HepG2 (cell line): ENCODE data around the gene HLCS. TPM values are rescaled to one million over a fixed set of nuclear protein-coding genes. Genes with fewer than 3 reads are reported as not detected.

Experiments used
- GATAD2A ChIP-seq: IDR thresholded peaks from 2 replicates; pipeline ENCODE4 v1.6.1; 2016
- SMC3 ChIP-seq: IDR thresholded peaks from 2 replicates; pipeline ENCODE4 v1.6.1; 2011; ENCODE audit warnings: low read length, improper control_type of control experiment
- SRY ChIP-seq: sonication (generic); formaldehyde crosslinking; IDR thresholded peaks from 2 replicates; pipeline ENCODE4 v1.8.0; 2022; ENCODE audit warnings: mild to moderate bottlenecking, missing genetic modification reagents
- TEAD2 ChIP-seq: sonication (generic); formaldehyde crosslinking; IDR thresholded peaks from 2 replicates; pipeline ENCODE4 v1.9.0; 2021; ENCODE audit warnings: missing genetic modification reagents
- YY1 ChIP-seq: IDR thresholded peaks from 2 replicates; pipeline ENCODE4 v1.6.1; 2011; ENCODE audit warnings: low read length, low read depth, moderate library complexity, mild to moderate bottlenecking; ENCODE audit not compliant: insufficient read depth, insufficient replicate concordance
- ZNF484 ChIP-seq: sonication (generic); formaldehyde crosslinking; IDR thresholded peaks from 2 replicates; pipeline ENCODE4 v1.5.1; 2020; ENCODE audit warnings: mild to moderate bottlenecking, low read depth, missing genetic modification reagents, borderline replicate concordance
- ZNF607 ChIP-seq: sonication (generic); formaldehyde crosslinking; IDR thresholded peaks from 2 replicates; pipeline ENCODE4 v1.5.1; 2020; ENCODE audit warnings: missing genetic modification reagents, mild to moderate bottlenecking, borderline replicate concordance
- ZSCAN25 ChIP-seq: sonication (generic); formaldehyde crosslinking; IDR thresholded peaks from 2 replicates; pipeline ENCODE4 v1.8.0; 2022; ENCODE audit warnings: mild to moderate bottlenecking, missing genetic modification reagents
- polyA plus RNA-seq, 8 experiments: library from polyadenylated mRNA; depleted of rRNA in 3 of 8; stranded (reverse) in 7 of 8; unstranded in 1 of 8; fragments of >200 nt; fragmentation: Illumina TruSeq in 4 of 8; extraction: Trizol in 4 of 8; gene quantifications; 2 replicates each; pipeline versions ENCODE4 v1.2.1 to v1.2.3, GENCODE V29; 2011 to 2016; ENCODE audit warnings: low read depth in 4 of 8, missing spikeins in 1 of 8, mixed read lengths in 1 of 8; ENCODE audit not compliant: insufficient read depth in 1 of 8
- total RNA-seq, 5 experiments: library from RNA; depleted of rRNA; stranded (reverse); fragments of >200 nt; fragmentation: Illumina TruSeq; extraction: Trizol; gene quantifications; 2 replicates each; pipeline ENCODE4 v1.2.3, GENCODE V29; 2016; ENCODE audit warnings: low read depth in 1 of 5
- TF ChIP-seq, protein P1 (sequence below): sonication (generic); formaldehyde crosslinking; conservative IDR thresholded peaks from 2 replicates; pipeline ENCODE4 v1.8.0; 2022; ENCODE audit warnings: low read depth, missing genetic modification reagents
- TF ChIP-seq, protein P2 (sequence below): sonication (generic); formaldehyde crosslinking; IDR thresholded peaks from 2 replicates; pipeline ENCODE4 v1.4.0; 2020; ENCODE audit warnings: mild to moderate bottlenecking, missing genetic modification reagents
- TF ChIP-seq, protein P3 (sequence below): sonication (generic); formaldehyde crosslinking; IDR thresholded peaks from 2 replicates; pipeline ENCODE4 v1.5.1; 2020; ENCODE audit warnings: missing genetic modification reagents, mild to moderate bottlenecking, borderline replicate concordance
- TF ChIP-seq, protein P4 (sequence below): sonication (generic); formaldehyde crosslinking; conservative IDR thresholded peaks from 2 replicates; pipeline ENCODE4 v1.4.0; 2020; ENCODE audit warnings: mild to moderate bottlenecking, missing genetic modification reagents, moderate library complexity
- TF ChIP-seq, protein P5 (sequence below): sonication (generic); formaldehyde crosslinking; conservative IDR thresholded peaks from 2 replicates; pipeline ENCODE4 v1.8.0; 2022; ENCODE audit warnings: mild to moderate bottlenecking, moderate library complexity, missing genetic modification reagents
- TF ChIP-seq, protein P6 (sequence below): IDR thresholded peaks from 2 replicates; pipeline ENCODE4 v1.6.1; 2016; ENCODE audit warnings: mild to moderate bottlenecking
- TF ChIP-seq, protein P7 (sequence below): sonication (generic); formaldehyde crosslinking; IDR thresholded peaks from 2 replicates; pipeline ENCODE4 v1.5.0; 2020; ENCODE audit warnings: missing genetic modification reagents, mild to moderate bottlenecking, borderline replicate concordance

The HLCS gene
- total and polyA plus RNA-seq, 2 of the 13 experiments (the other 11 are each of a cell fraction or from before 2014, with no cell fraction given): 7.9 to 12.3 TPM

DNA sequence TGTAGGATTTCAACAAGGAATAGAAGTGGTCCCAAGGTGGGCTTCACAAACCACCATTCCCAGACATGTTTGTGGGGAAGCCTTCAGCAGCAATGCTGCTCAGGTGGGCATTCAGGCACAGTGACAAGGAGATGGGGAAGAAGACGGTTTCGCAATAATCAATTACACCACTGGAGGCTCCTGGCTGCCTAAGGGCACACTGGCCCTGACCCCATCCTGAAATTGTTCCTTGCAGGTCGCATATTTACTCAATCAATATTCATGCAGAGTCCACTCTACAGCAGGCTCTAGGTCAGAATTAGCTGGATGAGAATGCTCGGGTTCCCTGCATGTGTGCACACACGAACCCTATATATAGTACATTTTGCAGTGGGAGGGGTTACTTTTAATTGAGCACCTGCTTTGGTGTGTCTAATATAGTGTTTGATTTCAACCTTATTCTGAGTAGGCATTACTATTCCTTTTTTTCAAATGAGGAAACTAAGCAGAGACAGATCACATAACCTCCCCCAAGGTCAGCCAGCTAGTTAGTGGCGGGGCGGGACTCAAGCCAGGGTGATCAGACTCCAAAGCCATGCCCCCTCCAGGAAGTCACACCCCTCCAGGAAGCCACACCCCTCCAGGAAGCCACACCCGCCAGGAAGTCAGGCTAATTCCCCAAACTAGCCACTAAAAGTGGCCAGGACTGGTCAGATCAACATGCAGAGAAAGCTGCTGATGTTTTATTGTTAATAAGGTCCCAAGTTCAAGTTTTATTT lies 106.5 kb downstream of the HLCS start (continued):
- TF ChIP-seq ZNF607 (CRISPR knock-in tag): no peak
- TF ChIP-seq, protein P1, sequence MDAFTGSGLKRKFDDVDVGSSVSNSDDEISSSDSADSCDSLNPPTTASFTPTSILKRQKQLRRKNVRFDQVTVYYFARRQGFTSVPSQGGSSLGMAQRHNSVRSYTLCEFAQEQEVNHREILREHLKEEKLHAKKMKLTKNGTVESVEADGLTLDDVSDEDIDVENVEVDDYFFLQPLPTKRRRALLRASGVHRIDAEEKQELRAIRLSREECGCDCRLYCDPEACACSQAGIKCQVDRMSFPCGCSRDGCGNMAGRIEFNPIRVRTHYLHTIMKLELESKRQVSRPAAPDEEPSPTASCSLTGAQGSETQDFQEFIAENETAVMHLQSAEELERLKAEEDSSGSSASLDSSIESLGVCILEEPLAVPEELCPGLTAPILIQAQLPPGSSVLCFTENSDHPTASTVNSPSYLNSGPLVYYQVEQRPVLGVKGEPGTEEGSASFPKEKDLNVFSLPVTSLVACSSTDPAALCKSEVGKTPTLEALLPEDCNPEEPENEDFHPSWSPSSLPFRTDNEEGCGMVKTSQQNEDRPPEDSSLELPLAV: no peak
- TF ChIP-seq, protein P2, sequence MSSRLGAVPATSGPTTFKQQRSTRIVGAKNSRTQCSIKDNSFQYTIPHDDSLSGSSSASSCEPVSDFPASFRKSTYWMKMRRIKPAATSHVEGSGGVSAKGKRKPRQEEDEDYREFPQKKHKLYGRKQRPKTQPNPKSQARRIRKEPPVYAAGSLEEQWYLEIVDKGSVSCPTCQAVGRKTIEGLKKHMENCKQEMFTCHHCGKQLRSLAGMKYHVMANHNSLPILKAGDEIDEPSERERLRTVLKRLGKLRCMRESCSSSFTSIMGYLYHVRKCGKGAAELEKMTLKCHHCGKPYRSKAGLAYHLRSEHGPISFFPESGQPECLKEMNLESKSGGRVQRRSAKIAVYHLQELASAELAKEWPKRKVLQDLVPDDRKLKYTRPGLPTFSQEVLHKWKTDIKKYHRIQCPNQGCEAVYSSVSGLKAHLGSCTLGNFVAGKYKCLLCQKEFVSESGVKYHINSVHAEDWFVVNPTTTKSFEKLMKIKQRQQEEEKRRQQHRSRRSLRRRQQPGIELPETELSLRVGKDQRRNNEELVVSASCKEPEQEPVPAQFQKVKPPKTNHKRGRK (CRISPR knock-in tag): no peak
- TF ChIP-seq, protein P3, sequence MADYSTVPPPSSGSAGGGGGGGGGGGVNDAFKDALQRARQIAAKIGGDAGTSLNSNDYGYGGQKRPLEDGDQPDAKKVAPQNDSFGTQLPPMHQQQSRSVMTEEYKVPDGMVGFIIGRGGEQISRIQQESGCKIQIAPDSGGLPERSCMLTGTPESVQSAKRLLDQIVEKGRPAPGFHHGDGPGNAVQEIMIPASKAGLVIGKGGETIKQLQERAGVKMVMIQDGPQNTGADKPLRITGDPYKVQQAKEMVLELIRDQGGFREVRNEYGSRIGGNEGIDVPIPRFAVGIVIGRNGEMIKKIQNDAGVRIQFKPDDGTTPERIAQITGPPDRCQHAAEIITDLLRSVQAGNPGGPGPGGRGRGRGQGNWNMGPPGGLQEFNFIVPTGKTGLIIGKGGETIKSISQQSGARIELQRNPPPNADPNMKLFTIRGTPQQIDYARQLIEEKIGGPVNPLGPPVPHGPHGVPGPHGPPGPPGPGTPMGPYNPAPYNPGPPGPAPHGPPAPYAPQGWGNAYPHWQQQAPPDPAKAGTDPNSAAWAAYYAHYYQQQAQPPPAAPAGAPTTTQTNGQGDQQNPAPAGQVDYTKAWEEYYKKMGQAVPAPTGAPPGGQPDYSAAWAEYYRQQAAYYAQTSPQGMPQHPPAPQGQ: no peak
- TF ChIP-seq ZSCAN25: peak; percentile 76
- TF ChIP-seq, protein P4, sequence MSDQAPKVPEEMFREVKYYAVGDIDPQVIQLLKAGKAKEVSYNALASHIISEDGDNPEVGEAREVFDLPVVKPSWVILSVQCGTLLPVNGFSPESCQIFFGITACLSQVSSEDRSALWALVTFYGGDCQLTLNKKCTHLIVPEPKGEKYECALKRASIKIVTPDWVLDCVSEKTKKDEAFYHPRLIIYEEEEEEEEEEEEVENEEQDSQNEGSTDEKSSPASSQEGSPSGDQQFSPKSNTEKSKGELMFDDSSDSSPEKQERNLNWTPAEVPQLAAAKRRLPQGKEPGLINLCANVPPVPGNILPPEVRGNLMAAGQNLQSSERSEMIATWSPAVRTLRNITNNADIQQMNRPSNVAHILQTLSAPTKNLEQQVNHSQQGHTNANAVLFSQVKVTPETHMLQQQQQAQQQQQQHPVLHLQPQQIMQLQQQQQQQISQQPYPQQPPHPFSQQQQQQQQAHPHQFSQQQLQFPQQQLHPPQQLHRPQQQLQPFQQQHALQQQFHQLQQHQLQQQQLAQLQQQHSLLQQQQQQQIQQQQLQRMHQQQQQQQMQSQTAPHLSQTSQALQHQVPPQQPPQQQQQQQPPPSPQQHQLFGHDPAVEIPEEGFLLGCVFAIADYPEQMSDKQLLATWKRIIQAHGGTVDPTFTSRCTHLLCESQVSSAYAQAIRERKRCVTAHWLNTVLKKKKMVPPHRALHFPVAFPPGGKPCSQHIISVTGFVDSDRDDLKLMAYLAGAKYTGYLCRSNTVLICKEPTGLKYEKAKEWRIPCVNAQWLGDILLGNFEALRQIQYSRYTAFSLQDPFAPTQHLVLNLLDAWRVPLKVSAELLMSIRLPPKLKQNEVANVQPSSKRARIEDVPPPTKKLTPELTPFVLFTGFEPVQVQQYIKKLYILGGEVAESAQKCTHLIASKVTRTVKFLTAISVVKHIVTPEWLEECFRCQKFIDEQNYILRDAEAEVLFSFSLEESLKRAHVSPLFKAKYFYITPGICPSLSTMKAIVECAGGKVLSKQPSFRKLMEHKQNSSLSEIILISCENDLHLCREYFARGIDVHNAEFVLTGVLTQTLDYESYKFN (CRISPR knock-in tag): peak; percentile 95
- TF ChIP-seq, protein P5, sequence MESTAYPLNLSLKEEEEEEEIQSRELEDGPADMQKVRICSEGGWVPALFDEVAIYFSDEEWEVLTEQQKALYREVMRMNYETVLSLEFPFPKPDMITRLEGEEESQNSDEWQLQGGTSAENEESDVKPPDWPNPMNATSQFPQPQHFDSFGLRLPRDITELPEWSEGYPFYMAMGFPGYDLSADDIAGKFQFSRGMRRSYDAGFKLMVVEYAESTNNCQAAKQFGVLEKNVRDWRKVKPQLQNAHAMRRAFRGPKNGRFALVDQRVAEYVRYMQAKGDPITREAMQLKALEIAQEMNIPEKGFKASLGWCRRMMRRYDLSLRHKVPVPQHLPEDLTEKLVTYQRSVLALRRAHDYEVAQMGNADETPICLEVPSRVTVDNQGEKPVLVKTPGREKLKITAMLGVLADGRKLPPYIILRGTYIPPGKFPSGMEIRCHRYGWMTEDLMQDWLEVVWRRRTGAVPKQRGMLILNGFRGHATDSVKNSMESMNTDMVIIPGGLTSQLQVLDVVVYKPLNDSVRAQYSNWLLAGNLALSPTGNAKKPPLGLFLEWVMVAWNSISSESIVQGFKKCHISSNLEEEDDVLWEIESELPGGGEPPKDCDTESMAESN (CRISPR knock-in tag): no peak
- TF ChIP-seq SRY (CRISPR knock-in tag): no peak
- peak; percentile 39 for TF ChIP-seq SMC3
- TF ChIP-seq, protein P6, sequence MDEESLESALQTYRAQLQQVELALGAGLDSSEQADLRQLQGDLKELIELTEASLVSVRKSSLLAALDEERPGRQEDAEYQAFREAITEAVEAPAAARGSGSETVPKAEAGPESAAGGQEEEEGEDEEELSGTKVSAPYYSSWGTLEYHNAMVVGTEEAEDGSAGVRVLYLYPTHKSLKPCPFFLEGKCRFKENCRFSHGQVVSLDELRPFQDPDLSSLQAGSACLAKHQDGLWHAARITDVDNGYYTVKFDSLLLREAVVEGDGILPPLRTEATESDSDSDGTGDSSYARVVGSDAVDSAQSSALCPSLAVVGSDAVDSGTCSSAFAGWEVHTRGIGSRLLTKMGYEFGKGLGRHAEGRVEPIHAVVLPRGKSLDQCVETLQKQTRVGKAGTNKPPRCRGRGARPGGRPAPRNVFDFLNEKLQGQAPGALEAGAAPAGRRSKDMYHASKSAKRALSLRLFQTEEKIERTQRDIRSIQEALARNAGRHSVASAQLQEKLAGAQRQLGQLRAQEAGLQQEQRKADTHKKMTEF (CRISPR knock-in tag): peak; percentile 61
- TF ChIP-seq TEAD2 (CRISPR knock-in tag): no peak
- TF ChIP-seq GATAD2A (CRISPR knock-in tag): peak; percentile 98
- TF ChIP-seq ZNF484 (CRISPR knock-in tag): no peak
- TF ChIP-seq YY1: no peak
- TF ChIP-seq, protein P7, sequence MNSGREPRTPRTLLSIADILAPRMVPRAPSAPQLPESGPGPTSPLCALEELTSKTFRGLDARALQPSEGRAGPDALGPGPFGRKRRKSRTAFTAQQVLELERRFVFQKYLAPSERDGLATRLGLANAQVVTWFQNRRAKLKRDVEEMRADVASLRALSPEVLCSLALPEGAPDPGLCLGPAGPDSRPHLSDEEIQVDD (CRISPR knock-in tag): no peak
